NCI-H526 treated with DMSO at 0.1 percent for 48 hours (cell line): Measurements from ENCODE around the gene GOLGA6L26.
"Not testable (repeated sequence)": the region's sequence is repeated elsewhere in the genome, so short reads cannot be mapped to it uniquely, and the experiment has no call there.

ENCODE experiments used
- DNase-seq: peaks from one replicate; lab custom pipeline; 2025; lab: John Stamatoyannopoulos, UW

The GOLGA6L26 gene

GRCh38 chr15:23334096-23334495 lies at the start of gene GOLGA6L26:
TSS of gene GOLGA6L26 (minus strand) at chr15:23334196. CDS start at chr15:23334135, 61 bp downstream.
- DNase-seq: not testable (repeated sequence)

- DNase-seq: not testable (repeated sequence)
These were observed 47.2 kb upstream of the GOLGA6L26 start for GRCh38 chr15:23381192-23381591.

GRCh38 chr15:23380700-23381099 lies 46.7 kb upstream of the GOLGA6L26 start:
- not testable (repeated sequence) for DNase-seq

- not testable (repeated sequence) for DNase-seq
These were observed 45.0 kb upstream of the GOLGA6L26 start for GRCh38 chr15:23378946-23379345.

- not testable (repeated sequence) for DNase-seq
These were observed 40.2 kb upstream of the GOLGA6L26 start for GRCh38 chr15:23374226-23374625.

- not testable (repeated sequence) for DNase-seq
These were observed 39.0 kb upstream of the GOLGA6L26 start for GRCh38 chr15:23372891-23373600.

GRCh38 chr15:23372284-23372683 lies 38.3 kb upstream of the GOLGA6L26 start:
- no peak for DNase-seq

- not testable (repeated sequence) for DNase-seq
These were observed 37.9 kb upstream of the GOLGA6L26 start for GRCh38 chr15:23371868-23372267.

- not testable (repeated sequence) for DNase-seq
These were observed 37.1 kb upstream of the GOLGA6L26 start for GRCh38 chr15:23371134-23371533.

- DNase-seq: no peak
These were observed 36.6 kb upstream of the GOLGA6L26 start for GRCh38 chr15:23370578-23370977.

GRCh38 chr15:23364261-23364660 lies 30.3 kb upstream of the GOLGA6L26 start:
- not testable (repeated sequence) for DNase-seq

GRCh38 chr15:23362622-23363021 lies 28.6 kb upstream of the GOLGA6L26 start:
- not testable (repeated sequence) for DNase-seq

- DNase-seq: not testable (repeated sequence)
These were observed 20.5 kb upstream of the GOLGA6L26 start, which contains the start of gene GOLGA8S for GRCh38 chr15:23354448-23354847. TSS of gene GOLGA8S (plus strand) at chr15:23354748. CDS start at chr15:23354810, 62 bp downstream.

GRCh38 chr15:23311233-23311632 lies 22.8 kb downstream of the GOLGA6L26 start:
- DNase-seq: not testable (repeated sequence)

GRCh38 chr15:23305921-23306320 lies 28.1 kb downstream of the GOLGA6L26 start:
- not testable (repeated sequence) for DNase-seq

- not testable (repeated sequence) for DNase-seq
These were observed 29.2 kb downstream of the GOLGA6L26 start for GRCh38 chr15:23304805-23305204.

- DNase-seq: not testable (repeated sequence)
These were observed 29.7 kb downstream of the GOLGA6L26 start for GRCh38 chr15:23304267-23304666.

- not testable (repeated sequence) for DNase-seq
These were observed 30.3 kb downstream of the GOLGA6L26 start for GRCh38 chr15:23303654-23304053.

- DNase-seq: not testable (repeated sequence)
These were observed 30.8 kb downstream of the GOLGA6L26 start for GRCh38 chr15:23303246-23303645.
